Muscle of leg (tissue), 11 donors: ENCODE data around the gene HPS1. TPM values are rescaled to one million over a fixed set of nuclear protein-coding genes. Genes with fewer than 3 reads are reported as not detected.

Experiments
- DNase-seq: peaks from one replicate; pipeline ENCODE4 v3.0.0; 2013
- H3K27ac ChIP-seq: one replicate; pipeline ENCODE4 v1.5.1; 2013; ENCODE audit warnings: mild to moderate bottlenecking, low read length, control low read depth
- H3K27me3 ChIP-seq: one replicate; pipeline ENCODE4 v1.6.1; 2013; ENCODE audit warnings: low read length; ENCODE audit not compliant: control insufficient read depth, insufficient read depth
- H3K36me3 ChIP-seq: one replicate; pipeline ENCODE4 v1.6.1; 2013; ENCODE audit warnings: low read length; ENCODE audit not compliant: control insufficient read depth, insufficient read depth
- H3K4me1 ChIP-seq: one replicate; pipeline ENCODE4 v1.6.1; 2013; ENCODE audit warnings: low read length; ENCODE audit not compliant: control insufficient read depth, insufficient read depth
- H3K4me3 ChIP-seq: one replicate; pipeline ENCODE4 v1.5.1; 2013; ENCODE audit warnings: low read length, control low read depth
- H3K9me3 ChIP-seq: replicated peaks from 2 replicates; pipeline ENCODE4 v1.6.1; 2013; ENCODE audit warnings: low read depth, low read length; ENCODE audit not compliant: control insufficient read depth
- WGBS: methylation state at CpG from one replicate; pipeline ENCODE4 v1.1.5; 2013; ENCODE audit warnings: missing lambda C conversion rate; ENCODE audit not compliant: insufficient coverage; 5-methylcytosine and 5-hydroxymethylcytosine counted together
- polyA plus RNA-seq, 8 donors: library from polyadenylated mRNA; unstranded; fragments of 120-200 nt; gene quantifications; one replicate each; pipeline versions ENCODE4 v1.2.1 to v1.2.3, GENCODE V29; 2013; ENCODE audit warnings: inconsistent platforms in 1 of 8, low replicate concordance in 1 of 8; ENCODE audit not compliant: insufficient read length in 8 of 8, insufficient read depth in 1 of 8
- total RNA-seq: library from RNA; stranded (reverse); fragments of 120-200 nt; gene quantifications from one replicate; pipeline ENCODE4 v1.2.4, GENCODE V29; 2013

HPS1 gene
- total and polyA plus RNA-seq, 9 donors = 9.7 to 24.3 (median 16.0) TPM

- Histone ChIP-seq H3K4me3 (no peak overlapping the region), H3K27me3 (no peaks in the 10 kb centered on the region), H3K27ac (no peak overlapping the region), H3K9me3 (peaks cover 8% of the 10 kb centered on the region), H3K4me1 (no peaks in the 10 kb centered on the region), H3K36me3 (peaks cover 51% of the 10 kb centered on the region)
- WGBS = no CpG with 5 or more reads among the region's 1 CpG
- DNase-seq = no peak
Observed at GRCh38 chr10:98433371-98433770, 13.4 kb downstream of the HPS1 start.

DNA sequence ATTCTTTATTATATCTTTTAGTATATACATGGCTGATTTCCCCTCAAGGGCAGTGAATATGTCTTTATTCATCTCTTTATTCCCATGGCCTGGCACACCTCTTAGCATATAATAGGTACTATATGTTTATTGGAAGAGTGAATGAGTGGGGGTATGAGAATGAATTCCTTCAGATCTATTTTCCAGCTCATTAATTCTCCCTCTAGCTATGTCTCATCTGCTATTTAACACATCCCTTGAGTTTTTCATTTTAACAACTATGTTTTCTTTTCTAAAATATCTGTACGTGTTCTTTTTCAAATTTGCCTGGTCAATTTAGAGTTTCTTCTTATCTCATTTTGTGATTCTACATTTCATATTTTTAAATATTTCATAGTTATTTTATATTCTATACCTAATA is 14.4 kb downstream of the HPS1 start:
- H3K4me1 ChIP-seq = no peaks in the 10 kb centered on the region
- WGBS = no CpG with 5 or more reads among the region's 1 CpG
- H3K9me3 ChIP-seq = peaks cover 8% of the 10 kb centered on the region
- H3K4me3 ChIP-seq = no peak overlapping the region
- peaks cover 57% of the 10 kb centered on the region for H3K36me3 ChIP-seq
- no peaks in the 10 kb centered on the region for H3K27me3 ChIP-seq
- no peak overlapping the region for H3K27ac ChIP-seq
- no peak for DNase-seq

DNA sequence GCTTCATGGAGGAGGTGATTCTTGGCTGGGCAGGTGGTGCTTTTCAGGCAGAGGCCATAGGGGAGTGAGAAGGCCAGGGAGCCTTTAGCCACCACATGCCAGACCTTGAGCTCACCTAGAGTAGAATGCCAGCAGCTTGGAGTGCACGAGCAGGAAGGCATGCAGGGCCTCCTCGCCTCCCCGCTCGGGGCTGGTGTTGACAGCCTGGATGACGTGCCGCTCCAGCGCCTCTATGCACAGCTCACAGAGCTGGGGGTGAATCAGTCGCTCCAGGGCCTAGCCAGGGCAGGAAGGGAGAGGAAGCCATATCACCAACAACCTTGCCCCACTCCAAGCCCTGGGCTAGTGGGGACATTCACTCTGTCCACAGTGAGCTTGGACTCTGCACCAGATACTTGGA is 15.7 kb downstream of the HPS1 start:
- Histone ChIP-seq H3K4me1 (no peaks in the 10 kb centered on the region), H3K9me3 (peaks cover 8% of the 10 kb centered on the region), H3K4me3 (no peak overlapping the region), H3K27ac (no peak overlapping the region), H3K27me3 (no peaks in the 10 kb centered on the region), H3K36me3 (peaks cover 66% of the 10 kb centered on the region)
- WGBS = 92% methylated on average over 7 of the region's 8 CpGs
- no peak for DNase-seq

- no peaks in the 10 kb centered on the region for H3K4me1 ChIP-seq
- no peak for DNase-seq
- H3K9me3 ChIP-seq = peaks cover 8% of the 10 kb centered on the region
- H3K27ac ChIP-seq = no peak overlapping the region
- no peaks in the 10 kb centered on the region for H3K27me3 ChIP-seq
- H3K4me3 ChIP-seq = no peak overlapping the region
- H3K36me3 ChIP-seq = peaks cover 70% of the 10 kb centered on the region
- 92% methylated on average over 5 of the region's 8 CpGs for WGBS
Observed at GRCh38 chr10:98430427-98430826, 16.3 kb downstream of the HPS1 start.

DNA sequence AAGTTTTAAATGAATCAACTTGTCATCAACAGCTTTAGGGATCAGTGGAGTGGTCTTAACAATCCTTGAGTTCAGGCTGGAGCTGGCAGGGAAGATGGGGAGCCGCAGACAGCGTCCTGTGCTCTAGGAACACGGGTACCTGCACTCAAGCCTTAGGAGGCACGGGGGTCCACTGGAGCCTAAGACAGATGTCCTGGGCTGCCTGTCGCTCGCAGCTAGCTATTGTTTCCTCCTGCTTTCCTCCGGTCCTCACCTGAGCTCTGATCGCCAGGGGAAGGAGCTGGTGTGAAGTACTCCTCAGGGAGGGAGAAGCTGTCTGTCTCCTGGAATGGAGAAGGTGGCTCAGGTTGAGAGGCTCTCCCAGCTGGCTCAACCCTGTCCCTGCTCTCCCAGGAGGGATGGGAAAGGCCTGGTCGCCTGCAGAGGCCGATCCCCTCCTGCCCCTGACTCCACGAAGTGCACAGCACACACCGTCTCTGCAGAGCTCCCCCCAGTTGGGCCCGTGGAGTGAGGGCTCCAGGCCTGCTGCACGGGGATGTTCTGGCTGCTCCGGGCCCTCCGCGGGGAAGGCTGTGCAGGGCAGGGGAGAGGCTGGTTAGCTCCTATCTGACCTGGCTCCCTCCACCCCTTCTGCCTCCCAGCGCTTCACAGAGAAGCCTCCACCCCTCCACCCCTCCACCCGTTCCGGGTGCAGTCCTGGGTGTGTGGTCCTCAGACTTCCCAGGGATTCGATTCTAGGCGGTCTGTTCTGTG is 17.2 kb downstream of the HPS1 start:
- H3K4me3 ChIP-seq = no peak overlapping the region
- 87% methylated on average over 14 of the region's 22 CpGs for WGBS
- no peak overlapping the region for H3K27ac ChIP-seq
- no peaks in the 10 kb centered on the region for H3K4me1 ChIP-seq
- H3K9me3 ChIP-seq = peaks cover 8% of the 10 kb centered on the region
- DNase-seq = no peak
- no peaks in the 10 kb centered on the region for H3K27me3 ChIP-seq
- peaks cover 64% of the 10 kb centered on the region for H3K36me3 ChIP-seq

DNA sequence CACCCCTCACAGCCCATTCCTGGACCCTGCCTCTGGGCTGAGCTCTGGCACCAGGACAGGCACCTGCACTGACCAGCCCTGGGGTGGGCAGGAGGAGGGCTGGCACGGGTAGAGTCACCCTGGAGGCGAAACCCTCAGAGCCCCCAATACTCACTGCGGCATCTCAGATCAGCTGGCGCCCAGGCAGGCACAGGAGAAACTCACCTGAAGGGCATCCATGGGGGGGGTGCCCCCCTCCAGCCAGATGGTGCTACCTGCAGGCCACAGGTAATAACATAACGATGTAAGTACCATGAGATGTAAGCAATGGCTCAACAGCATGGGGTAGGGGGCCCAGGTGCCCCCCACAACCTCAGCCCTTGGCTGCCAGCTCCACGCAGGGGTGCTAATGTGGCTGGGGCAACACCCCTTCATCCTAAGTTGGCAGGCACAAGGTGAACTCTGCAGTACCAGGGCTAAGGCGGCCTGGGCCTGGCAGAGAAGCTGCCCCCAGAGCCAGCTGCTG is 19.7 kb downstream of the HPS1 start:
- Histone ChIP-seq H3K4me3 (no peak overlapping the region), H3K9me3 (peaks cover 2% of the 10 kb centered on the region), H3K27me3 (no peaks in the 10 kb centered on the region), H3K27ac (no peak overlapping the region), H3K4me1 (no peaks in the 10 kb centered on the region), H3K36me3 (peaks cover 63% of the 10 kb centered on the region)
- 92% methylated on average over 4 of the region's 7 CpGs for WGBS
- DNase-seq = no peak

- no peak for DNase-seq
- peaks cover 55% of the 10 kb centered on the region for H3K36me3 ChIP-seq
- no peaks in the 10 kb centered on the region for H3K9me3 ChIP-seq
- WGBS = 92% methylated on average over 14 of the region's 21 CpGs
- no peaks in the 10 kb centered on the region for H3K27me3 ChIP-seq
- H3K4me3 ChIP-seq = no peak overlapping the region
- H3K4me1 ChIP-seq = no peaks in the 10 kb centered on the region
- H3K27ac ChIP-seq = no peak overlapping the region
Observed at GRCh38 chr10:98425511-98426352, 21.0 kb downstream of the HPS1 start.

DNA sequence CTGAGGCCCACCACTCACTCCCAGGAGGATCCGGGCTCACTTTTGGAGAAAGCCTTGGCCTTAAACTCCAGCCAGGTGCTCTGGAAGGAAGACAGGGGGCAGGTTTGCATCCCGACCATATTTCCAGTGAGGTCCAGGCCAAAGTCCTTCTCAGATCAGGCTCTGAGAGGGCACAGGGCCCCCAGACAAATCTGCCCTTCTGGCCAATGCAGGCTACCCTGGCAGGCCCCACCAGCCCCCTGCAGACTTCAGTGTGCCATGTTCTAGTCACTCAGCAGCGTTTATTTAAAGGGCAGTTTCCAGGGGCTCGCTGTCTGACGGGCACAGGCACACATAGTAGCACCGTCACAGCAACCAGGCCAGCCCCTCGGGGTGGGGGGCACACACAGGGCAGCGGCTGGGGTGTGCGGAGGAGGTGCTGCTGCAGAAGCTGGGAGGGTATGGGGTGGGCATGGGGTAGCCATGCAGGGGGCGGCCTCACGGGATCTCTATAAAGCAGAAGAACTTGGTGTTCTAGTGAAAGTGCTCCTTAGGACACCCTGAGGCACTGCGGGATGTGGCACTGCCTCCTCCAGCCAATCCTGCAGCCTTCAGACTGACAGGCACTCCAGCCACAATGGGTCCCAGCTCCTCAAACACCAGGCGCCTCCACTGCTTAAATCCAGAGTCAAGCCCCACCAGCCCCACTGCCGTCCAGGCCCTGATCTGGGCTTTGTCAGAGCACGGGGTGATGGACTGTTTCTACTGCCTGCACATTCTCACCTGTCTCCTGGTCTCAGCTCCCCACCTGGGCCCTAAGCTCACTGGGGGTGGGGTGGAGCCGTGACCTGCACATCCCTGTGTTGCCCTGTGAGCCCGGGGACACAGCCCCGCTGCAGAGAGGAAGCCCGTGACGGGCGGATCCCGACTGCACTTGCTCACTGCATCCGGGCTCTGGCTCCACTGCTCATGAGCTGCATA is 22.2 kb downstream of the HPS1 start:
- Histone ChIP-seq H3K9me3 (no peaks in the 10 kb centered on the region), H3K27ac (no peak overlapping the region), H3K4me1 (no peaks in the 10 kb centered on the region), H3K4me3 (no peak overlapping the region), H3K36me3 (peaks cover 52% of the 10 kb centered on the region), H3K27me3 (no peaks in the 10 kb centered on the region)
- WGBS = 81% methylated on average over 16 of the region's 23 CpGs
- DNase-seq = no peak

GRCh38 chr10:98423691-98424120 is 23.0 kb downstream of the HPS1 start:
- Histone ChIP-seq H3K9me3 (no peaks in the 10 kb centered on the region), H3K36me3 (peaks cover 53% of the 10 kb centered on the region), H3K27me3 (no peaks in the 10 kb centered on the region), H3K27ac (no peak overlapping the region), H3K4me1 (no peaks in the 10 kb centered on the region), H3K4me3 (no peak overlapping the region)
- 49% methylated on average over 8 of the region's 9 CpGs for WGBS
- DNase-seq = no peak
